NB4 (cell line): ENCODE results near the gene CMIP.

ENCODE experiments used
- MYC ChIP-seq: IDR thresholded peaks from 2 replicates; pipeline ENCODE4 v1.6.1; 2011; ENCODE audit warnings: low read depth, low read length
- POLR2A ChIP-seq: IDR thresholded peaks from 2 replicates; pipeline ENCODE4 v1.6.1; 2011; ENCODE audit warnings: mild to moderate bottlenecking; ENCODE audit not compliant: insufficient read length; ENCODE audit errors: extremely low read depth
- TF ChIP-seq, protein P1 (sequence below): IDR thresholded peaks from one replicate; pipeline ENCODE4 v1.5.1; 2012; ENCODE audit warnings: low read depth, low read length
- TF ChIP-seq, protein P2 (sequence below): IDR thresholded peaks from 2 replicates; pipeline ENCODE4 v1.6.1; 2011; ENCODE audit warnings: low read depth, low read length

DNA sequence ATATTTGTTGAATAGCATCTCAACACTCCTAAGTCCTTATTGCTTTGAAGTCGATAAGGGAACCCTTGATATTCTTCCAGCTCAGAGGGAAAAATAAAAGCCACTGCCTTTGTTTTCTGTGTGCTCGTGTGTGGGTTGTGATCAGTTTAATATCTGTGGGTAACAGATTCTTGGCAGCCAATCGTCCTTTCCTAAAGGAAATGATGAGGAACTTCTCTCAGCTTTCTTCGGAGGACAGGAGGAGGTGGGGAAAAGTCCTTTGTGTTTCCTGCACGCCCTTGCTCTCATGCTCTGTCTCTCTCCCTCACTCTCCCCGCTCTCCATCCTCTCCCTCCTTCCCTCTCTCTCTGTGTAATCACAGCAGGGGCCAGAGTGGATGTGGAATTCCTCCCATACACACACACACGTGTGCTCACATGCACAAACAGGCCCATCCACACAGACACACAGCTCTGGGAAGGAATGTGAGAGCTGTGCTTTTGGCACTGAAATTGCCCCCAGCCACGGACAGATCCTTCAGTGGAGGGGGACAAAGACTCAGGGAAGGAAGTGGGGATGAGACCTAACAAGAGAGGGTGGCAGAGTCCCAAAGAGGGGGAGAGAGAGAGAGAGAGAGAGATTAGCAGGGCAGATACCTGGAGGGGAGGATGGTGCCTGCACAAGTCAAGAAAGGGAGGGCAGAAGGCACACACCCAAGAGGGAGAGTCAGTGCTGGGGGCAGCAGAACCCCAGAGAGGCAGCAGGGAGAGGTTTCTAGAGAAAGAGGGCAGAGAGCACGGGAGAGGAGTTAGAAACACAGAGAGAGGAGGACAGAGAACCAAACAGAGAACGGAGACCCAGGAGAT is 250.9 kb downstream of the CMIP start:
- TF ChIP-seq, protein P1, sequence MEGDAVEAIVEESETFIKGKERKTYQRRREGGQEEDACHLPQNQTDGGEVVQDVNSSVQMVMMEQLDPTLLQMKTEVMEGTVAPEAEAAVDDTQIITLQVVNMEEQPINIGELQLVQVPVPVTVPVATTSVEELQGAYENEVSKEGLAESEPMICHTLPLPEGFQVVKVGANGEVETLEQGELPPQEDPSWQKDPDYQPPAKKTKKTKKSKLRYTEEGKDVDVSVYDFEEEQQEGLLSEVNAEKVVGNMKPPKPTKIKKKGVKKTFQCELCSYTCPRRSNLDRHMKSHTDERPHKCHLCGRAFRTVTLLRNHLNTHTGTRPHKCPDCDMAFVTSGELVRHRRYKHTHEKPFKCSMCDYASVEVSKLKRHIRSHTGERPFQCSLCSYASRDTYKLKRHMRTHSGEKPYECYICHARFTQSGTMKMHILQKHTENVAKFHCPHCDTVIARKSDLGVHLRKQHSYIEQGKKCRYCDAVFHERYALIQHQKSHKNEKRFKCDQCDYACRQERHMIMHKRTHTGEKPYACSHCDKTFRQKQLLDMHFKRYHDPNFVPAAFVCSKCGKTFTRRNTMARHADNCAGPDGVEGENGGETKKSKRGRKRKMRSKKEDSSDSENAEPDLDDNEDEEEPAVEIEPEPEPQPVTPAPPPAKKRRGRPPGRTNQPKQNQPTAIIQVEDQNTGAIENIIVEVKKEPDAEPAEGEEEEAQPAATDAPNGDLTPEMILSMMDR, result no peak
- TF ChIP-seq, protein P2, sequence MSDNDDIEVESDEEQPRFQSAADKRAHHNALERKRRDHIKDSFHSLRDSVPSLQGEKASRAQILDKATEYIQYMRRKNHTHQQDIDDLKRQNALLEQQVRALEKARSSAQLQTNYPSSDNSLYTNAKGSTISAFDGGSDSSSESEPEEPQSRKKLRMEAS, result no peak
- TF ChIP-seq POLR2A (no peak), MYC (no peak)
